Liver (tissue), 9 donors: ENCODE results near the gene ARPC5L. TPM values are rescaled to one million over a fixed set of nuclear protein-coding genes. Genes with fewer than 3 reads are reported as not detected.

ENCODE experiments used
- DNase-seq: peaks from one replicate; pipeline ENCODE4 v3.0.0-alpha.2; 2017; ENCODE audit warnings: low spot score
- H3K27ac ChIP-seq, 2 donors: one replicate each; pipeline ENCODE4 v1.7.0; 2013; ENCODE audit warnings: inconsistent platforms in 2 of 2, low read length in 2 of 2, control low read depth in 1 of 2, low read depth in 1 of 2, mild to moderate bottlenecking in 1 of 2
- H3K27me3 ChIP-seq, 4 donors: one replicate each; pipeline versions ENCODE4 v1.6.1 to v1.7.0; 2013; ENCODE audit warnings: low read length in 3 of 4, inconsistent platforms in 1 of 4, mild to moderate bottlenecking in 1 of 4, moderate library complexity in 1 of 4; ENCODE audit not compliant: control insufficient read depth in 4 of 4, insufficient read depth in 4 of 4
- H3K36me3 ChIP-seq, 4 donors: one replicate each; pipeline versions ENCODE4 v1.6.1 to v1.7.0; 2013; ENCODE audit warnings: low read length in 3 of 4, mild to moderate bottlenecking in 3 of 4, low read depth in 1 of 4, moderate library complexity in 1 of 4; ENCODE audit not compliant: control insufficient read depth in 4 of 4, insufficient read depth in 3 of 4
- H3K4me1 ChIP-seq, 4 donors: one replicate each; pipeline versions ENCODE4 v1.6.1 to v1.7.0; 2013; ENCODE audit warnings: low read length in 3 of 4, mild to moderate bottlenecking in 3 of 4, moderate library complexity in 1 of 4; ENCODE audit not compliant: control insufficient read depth in 4 of 4, insufficient read depth in 4 of 4
- H3K4me3 ChIP-seq, 3 donors: one replicate each; pipeline versions ENCODE4 v1.6.1 to v1.7.0; 2013; ENCODE audit warnings: low read length in 3 of 3, control low read depth in 1 of 3, low read depth in 1 of 3, mild to moderate bottlenecking in 1 of 3
- H3K9ac ChIP-seq, 2 donors: one replicate each; pipeline ENCODE4 v1.7.0; 2013; ENCODE audit warnings: low read length in 2 of 2, mild to moderate bottlenecking in 2 of 2, moderate library complexity in 2 of 2, control low read depth in 1 of 2, low read depth in 1 of 2
- H3K9me3 ChIP-seq, 4 donors: one replicate each; pipeline versions ENCODE4 v1.6.1 to v1.7.0; 2013; ENCODE audit warnings: low read length in 3 of 4; ENCODE audit not compliant: control insufficient read depth in 4 of 4
- ATF3 ChIP-seq: IDR thresholded peaks from 2 replicates; pipeline ENCODE4 v1.6.1; 2016; ENCODE audit warnings: antibody characterized with exemption
- CTCF ChIP-seq: fragments of 150-350 bp; IDR thresholded peaks from 2 replicates; pipeline ENCODE4 v1.5.1; 2017; ENCODE audit warnings: improper control_type of control experiment, low read depth, low read length; ENCODE audit not compliant: missing input control
- EGR1 ChIP-seq, 2 donors: IDR thresholded peaks; 2 replicates each; pipeline ENCODE4 v1.6.1; 2016 to 2018; ENCODE audit warnings: antibody characterized with exemption in 2 of 2, low read depth in 2 of 2
- HNF4A ChIP-seq, 2 donors: conservative IDR thresholded peaks; 2 replicates each; pipeline ENCODE4 v1.6.1; 2016; ENCODE audit warnings: antibody characterized with exemption in 2 of 2, mild to moderate bottlenecking in 2 of 2
- JUND ChIP-seq, 2 donors: IDR thresholded peaks; 2 replicates each; pipeline ENCODE4 v1.6.1; 2016; ENCODE audit warnings: antibody characterized with exemption in 2 of 2
- MAX ChIP-seq: IDR thresholded peaks from 2 replicates; pipeline ENCODE4 v1.6.1; 2016; ENCODE audit warnings: antibody characterized with exemption
- RAD21 ChIP-seq, 2 donors: IDR thresholded peaks; 2 replicates each; pipeline ENCODE4 v1.6.1; 2016; ENCODE audit warnings: antibody characterized with exemption in 2 of 2, mild to moderate bottlenecking in 2 of 2
- RXRA ChIP-seq, 2 donors: IDR thresholded peaks; 2 replicates each; pipeline ENCODE4 v1.6.1; 2017 to 2018; ENCODE audit warnings: antibody characterized with exemption in 2 of 2, mild to moderate bottlenecking in 1 of 2
- YY1 ChIP-seq: IDR thresholded peaks from 2 replicates; pipeline ENCODE4 v1.6.1; 2016; ENCODE audit warnings: antibody characterized with exemption, mild to moderate bottlenecking
- ZBTB33 ChIP-seq: IDR thresholded peaks from 2 replicates; pipeline ENCODE4 v1.6.1; 2016; ENCODE audit warnings: antibody characterized with exemption
- WGBS: extraction: QIAGEN DNeasy Blood & Tissue Kit; methylation state at CpG from one replicate; pipeline ENCODE4 v1.1.7; 2013; 5-methylcytosine and 5-hydroxymethylcytosine counted together
- polyA plus RNA-seq, 2 donors: library from polyadenylated mRNA; stranded (reverse) in 1 of 2; unstranded in 1 of 2; fragments of 200-250 nt in 1 of 2; fragments of >200 nt in 1 of 2; fragmentation: Nextera tagmentation in 1 of 2; extraction: Ambion mirVana in 1 of 2; gene quantifications; one replicate each; pipeline versions ENCODE4 v1.2.1 to v1.2.3, GENCODE V29; 2013 to 2015
- total RNA-seq, 2 donors: library from RNA; depleted of rRNA; stranded (reverse); fragments of >200 nt; gene quantifications; one replicate each; pipeline ENCODE4 v1.2.3, GENCODE V29; 2014
- donor health status: healthy.
- donor health status: healthy.
- donor health status: healthy.
- donor health status: healthy.
- donor health status: healthy.

Gene ARPC5L
- total and polyA plus RNA-seq, 4 donors, result 9.3 to 31.2 (median 17.8) TPM

GRCh38 chr9:124881138-124881743 lies 19.3 kb downstream of the ARPC5L start:
- WGBS, result 95% methylated on average over 16 of the region's 16 CpGs
- H3K4me3 ChIP-seq, result no peak overlapping the region
- H3K9ac ChIP-seq, result no peak overlapping the region
- H3K36me3 ChIP-seq, result peaks cover 14 to 79% (median 43%) of the 10 kb centered on the region in 4 donors
- no peak for DNase-seq
- no peak for TF ChIP-seq CTCF
- no peak for TF ChIP-seq EGR1 (IDR thresholded peaks at IDR 0.05; ENCODE audit: low read depth in 2 of 2)
- TF ChIP-seq ATF3, result no peak
- no peak for TF ChIP-seq JUND (IDR thresholded peaks at IDR 0.05)
- no peak for TF ChIP-seq MAX
- no peak for TF ChIP-seq RAD21 (IDR thresholded peaks at IDR 0.05)
- TF ChIP-seq ZBTB33, result no peak
- no peak for TF ChIP-seq RXRA (IDR thresholded peaks at IDR 0.05)
- no peaks in the 10 kb centered on the region for H3K4me1 ChIP-seq
- no peaks in the 10 kb centered on the region for H3K27me3 ChIP-seq
- no peak overlapping the region for H3K27ac ChIP-seq
- no peaks in the 10 kb centered on the region for H3K9me3 ChIP-seq

- H3K36me3 ChIP-seq, result peaks cover 13 to 78% (median 44%) of the 10 kb centered on the region in 4 donors
- H3K27ac ChIP-seq, result no peak overlapping the region
These were observed 20.3 kb downstream of the ARPC5L start for GRCh38 chr9:124882231-124882630.

More at GRCh38 chr9:124882231-124882630, 20.3 kb downstream of the ARPC5L start:
- Histone ChIP-seq H3K4me3 (no peak overlapping the region), H3K9ac (no peak overlapping the region), H3K9me3 (no peaks in the 10 kb centered on the region), H3K4me1 (no peaks in the 10 kb centered on the region), H3K27me3 (no peaks in the 10 kb centered on the region)
- DNase-seq, result no peak
- TF ChIP-seq HNF4A (conservative IDR thresholded peaks at IDR 0.05), result no peak
- no peak for TF ChIP-seq RAD21 (IDR thresholded peaks at IDR 0.05)
- no peak for TF ChIP-seq MAX
- no peak for TF ChIP-seq CTCF
- no peak for TF ChIP-seq RXRA (IDR thresholded peaks at IDR 0.05)
- TF ChIP-seq YY1, result no peak
- WGBS, result 84% methylated on average over 13 of the region's 13 CpGs
